SK-N-SH treated with all-trans-retinoic acid at 6 μM for 48 hours (cell line): ENCODE data around the gene TBX10.

Experiments used
- ARNTL ChIP-seq: fragments of 450-650 bp; formaldehyde crosslinking; IDR thresholded peaks from 2 replicates; pipeline ENCODE4 v1.5.0; 2020; ENCODE audit warnings: low read depth, mild to moderate bottlenecking, moderate library complexity, borderline replicate concordance
- CREB5 ChIP-seq: fragments of 250-450 bp; sonication (Bioruptor Pico); IDR thresholded peaks from 2 replicates; pipeline ENCODE4 v1.5.1; 2020; ENCODE audit warnings: low read depth, mild to moderate bottlenecking, moderate library complexity
- ESRRG ChIP-seq: fragments of 250-450 bp; sonication (Bioruptor Pico); IDR thresholded peaks from 2 replicates; pipeline ENCODE4 v1.6.1; 2021; ENCODE audit warnings: mild to moderate bottlenecking
- ISL1 ChIP-seq: fragments of 250-450 bp; sonication (Bioruptor Pico); IDR thresholded peaks from 2 replicates; pipeline ENCODE4 v2.1.2; 2022; ENCODE audit warnings: mild to moderate bottlenecking, moderate library complexity
- PATZ1 ChIP-seq: fragments of 250-450 bp; sonication (Bioruptor Pico); IDR thresholded peaks from 2 replicates; pipeline ENCODE4 v1.8.0; 2020; ENCODE audit warnings: mild to moderate bottlenecking, moderate library complexity, borderline replicate concordance
- PPARA ChIP-seq: fragments of 250-450 bp; sonication (Bioruptor Pico); IDR thresholded peaks from 2 replicates; pipeline ENCODE4 v1.5.0; 2020; ENCODE audit warnings: mild to moderate bottlenecking, borderline replicate concordance
- SNAI2 ChIP-seq: fragments of 250-450 bp; sonication (Bioruptor Pico); IDR thresholded peaks from 2 replicates; pipeline ENCODE4 v1.5.0; 2020; ENCODE audit warnings: mild to moderate bottlenecking, moderate library complexity
- ZC3H10 ChIP-seq: fragments of 250-450 bp; sonication (Bioruptor Pico); IDR thresholded peaks from 2 replicates; pipeline ENCODE4 v1.5.1; 2021; ENCODE audit warnings: mild to moderate bottlenecking, moderate library complexity
- ZFP30 ChIP-seq: fragments of 450-650 bp; formaldehyde crosslinking; IDR thresholded peaks from 2 replicates; pipeline ENCODE4 v1.5.0; 2022; ENCODE audit warnings: mild to moderate bottlenecking, moderate library complexity
- ZNF70 ChIP-seq: fragments of 450-650 bp; formaldehyde crosslinking; IDR thresholded peaks from 2 replicates; pipeline ENCODE4 v1.5.0; 2020; ENCODE audit warnings: mild to moderate bottlenecking, moderate library complexity
- ZNF8 ChIP-seq: fragments of 450-650 bp; formaldehyde crosslinking; IDR thresholded peaks from 2 replicates; pipeline ENCODE4 v1.5.0; 2020; ENCODE audit warnings: mild to moderate bottlenecking, moderate library complexity

GRCh38 chr11:67628710-67629385, 10.7 kb downstream of the TBX10 start:
- TF ChIP-seq ARNTL (CRISPR knock-in tag) = no peak
- no peak for TF ChIP-seq ZNF8 (CRISPR knock-in tag)
- no peak for TF ChIP-seq CREB5 (CRISPR knock-in tag)
- TF ChIP-seq ZFP30 (CRISPR knock-in tag) = no peak
- no peak for TF ChIP-seq PATZ1 (CRISPR knock-in tag)
- no peak for TF ChIP-seq ZNF70
- TF ChIP-seq SNAI2 (CRISPR knock-in tag) = no peak
- no peak for TF ChIP-seq ESRRG (CRISPR knock-in tag)
- TF ChIP-seq ISL1 (CRISPR knock-in tag) = no peak
- no peak for TF ChIP-seq PPARA
- TF ChIP-seq ZC3H10 (CRISPR knock-in tag) = no peak
